GM12891 (cell line): ENCODE data around the gene GOT2.

ENCODE experiments used
- PAX5 ChIP-seq: IDR thresholded peaks from 2 replicates; pipeline ENCODE4 v1.6.1; 2011; ENCODE audit warnings: low read length, moderate library complexity, mild to moderate bottlenecking; ENCODE audit not compliant: insufficient read depth, severe bottlenecking
- POLR2A ChIP-seq: IDR thresholded peaks from 2 replicates; pipeline ENCODE4 v1.6.1; 2011; ENCODE audit warnings: low read depth, low read length, control low read depth
- POLR2AphosphoS5 ChIP-seq: IDR thresholded peaks from 2 replicates; pipeline ENCODE4 v1.6.1; 2011; ENCODE audit warnings: low read depth, low read length, control low read depth
- POU2F2 ChIP-seq: IDR thresholded peaks from 2 replicates; pipeline ENCODE4 v1.6.1; 2011; ENCODE audit warnings: low read depth, mild to moderate bottlenecking, control low read depth, low read length, moderate library complexity
- SPI1 ChIP-seq: IDR thresholded peaks from 2 replicates; pipeline ENCODE4 v1.6.1; 2011; ENCODE audit warnings: low read depth, low read length, control low read depth
- TAF1 ChIP-seq: IDR thresholded peaks from 2 replicates; pipeline ENCODE4 v1.6.1; 2011; ENCODE audit warnings: low read depth, low read length, control low read depth

- TF ChIP-seq POLR2AphosphoS5 (no peak), POLR2A (no peak), SPI1 (0 out of 2 replicates have a peak, but pooled peaks have one; percentile 8), PAX5 (no peak), TAF1 (no peak), POU2F2 (no peak)
These were observed 50.1 kb downstream of the GOT2 start for GRCh38 chr16:58684001-58684353.
